Hepatocyte (in vitro differentiated cells): ENCODE results near the gene TRUB1. TPM values are rescaled to one million over a fixed set of nuclear protein-coding genes. Genes with fewer than 3 reads are reported as not detected.
"Not testable (repeated sequence)": the region's sequence is repeated elsewhere in the genome, so short reads cannot be mapped to it uniquely, and the experiment has no call there.

Source experiments
- DNase-seq: peaks from one replicate; pipeline ENCODE4 v3.0.0-alpha.2; 2016; ENCODE audit warnings: low spot score
- H2AFZ ChIP-seq: fragments of 200-600 bp; sonication (generic); 2 replicates; pipeline ENCODE4 v1.6.0; 2016; ENCODE audit warnings: antibody characterized with exemption, mild to moderate bottlenecking
- H3K27ac ChIP-seq: fragments of 200-600 bp; sonication (generic); 2 replicates; pipeline ENCODE4 v1.5.1; 2016; ENCODE audit warnings: mild to moderate bottlenecking
- H3K27me3 ChIP-seq: fragments of 200-600 bp; sonication (generic); 2 replicates; pipeline ENCODE4 v1.6.1; 2016
- H3K36me3 ChIP-seq: fragments of 200-600 bp; sonication (generic); replicated peaks from 2 replicates; pipeline ENCODE4 v1.5.1; 2016; ENCODE audit warnings: low read depth; ENCODE audit not compliant: insufficient read depth
- H3K4me1 ChIP-seq: fragments of 200-600 bp; sonication (generic); 2 replicates; pipeline ENCODE4 v1.5.1; 2016; ENCODE audit warnings: mild to moderate bottlenecking, moderate library complexity; ENCODE audit not compliant: insufficient read depth
- H3K4me2 ChIP-seq: fragments of 200-600 bp; sonication (generic); 2 replicates; pipeline ENCODE4 v1.6.0; 2016
- H3K4me3 ChIP-seq: fragments of 200-600 bp; sonication (generic); 2 replicates; pipeline ENCODE4 v1.5.1; 2016; ENCODE audit warnings: mild to moderate bottlenecking
- H3K79me2 ChIP-seq: fragments of 200-600 bp; sonication (generic); 2 replicates; pipeline ENCODE4 v1.6.0; 2017; ENCODE audit warnings: mild to moderate bottlenecking
- H3K9me2 ChIP-seq: fragments of 200-600 bp; sonication (generic); replicated peaks from 2 replicates; pipeline ENCODE4 v1.6.0; 2017; ENCODE audit warnings: mild to moderate bottlenecking; ENCODE audit not compliant: insufficient read depth
- H3K9me3 ChIP-seq: fragments of 200-600 bp; sonication (generic); 2 replicates; pipeline ENCODE4 v1.5.1; 2016; ENCODE audit warnings: low read depth, mild to moderate bottlenecking
- H4K20me1 ChIP-seq: fragments of 200-600 bp; sonication (generic); 2 replicates; pipeline ENCODE4 v1.6.0; 2016; ENCODE audit warnings: mild to moderate bottlenecking; ENCODE audit not compliant: insufficient read depth, poor library complexity, severe bottlenecking
- EZH2 ChIP-seq: fragments of 200-600 bp; sonication (generic); IDR thresholded peaks from 2 replicates; pipeline ENCODE4 v1.6.1; 2016; ENCODE audit warnings: antibody characterized with exemption, mild to moderate bottlenecking, borderline replicate concordance
- EZH2phosphoT487 ChIP-seq: fragments of 200-600 bp; sonication (generic); IDR thresholded peaks from one replicate; pipeline ENCODE4 v1.6.1; 2018; ENCODE audit warnings: antibody characterized with exemption, mild to moderate bottlenecking, low read depth, moderate library complexity; ENCODE audit not compliant: unreplicated experiment, severe bottlenecking
- WGBS: methylation state at CpG from one replicate; pipeline ENCODE4 v1.1.6; 2016; ENCODE audit warnings: low lambda C conversion rate; ENCODE audit errors: missing lambda C conversion rate; 5-methylcytosine and 5-hydroxymethylcytosine counted together
- polyA plus RNA-seq: library from polyadenylated mRNA; unstranded; fragments of >200 nt; fragmentation: Nextera tagmentation; extraction: Ambion mirVana; gene quantifications from 2 replicates; pipeline ENCODE4 v1.2.1, GENCODE V29; 2016
- total RNA-seq: library from RNA; depleted of rRNA; stranded (reverse); fragments of >200 nt; gene quantifications from 2 replicates; pipeline ENCODE4 v1.2.3, GENCODE V29; 2014
- TF ChIP-seq, protein P1 (sequence below): fragments of 200-600 bp; sonication (generic); IDR thresholded peaks from 2 replicates; pipeline ENCODE4 v1.5.1; 2016; ENCODE audit warnings: antibody characterized with exemption, mild to moderate bottlenecking; ENCODE audit not compliant: poor library complexity

TRUB1 gene
- total and polyA plus RNA-seq, 2 experiments from 2014 or later = 12.0 to 29.0 TPM

DNA sequence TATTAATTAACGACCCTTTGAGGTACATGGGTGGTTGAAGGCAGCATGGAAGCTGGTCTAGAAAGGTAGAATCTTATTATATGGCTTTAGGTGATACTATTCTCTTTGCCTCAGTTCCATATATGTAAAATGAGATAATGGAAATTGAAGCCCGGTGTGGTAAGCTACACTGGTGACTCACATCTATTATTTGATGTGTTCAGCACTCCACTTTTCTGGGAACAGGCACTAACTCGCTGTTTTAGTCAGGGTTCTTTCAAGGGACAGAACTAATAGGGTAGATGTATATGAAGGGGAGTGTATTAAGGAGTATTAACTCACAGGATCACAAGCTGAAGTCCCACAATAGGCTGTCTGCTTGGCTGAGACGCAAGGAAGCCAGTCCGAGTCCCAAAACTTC is 4.4 kb upstream of the TRUB1 start:
- H3K4me2 ChIP-seq = no peak overlapping the region
- WGBS = 85% methylated on average over 5 of the region's 5 CpGs
- TF ChIP-seq, protein P1, sequence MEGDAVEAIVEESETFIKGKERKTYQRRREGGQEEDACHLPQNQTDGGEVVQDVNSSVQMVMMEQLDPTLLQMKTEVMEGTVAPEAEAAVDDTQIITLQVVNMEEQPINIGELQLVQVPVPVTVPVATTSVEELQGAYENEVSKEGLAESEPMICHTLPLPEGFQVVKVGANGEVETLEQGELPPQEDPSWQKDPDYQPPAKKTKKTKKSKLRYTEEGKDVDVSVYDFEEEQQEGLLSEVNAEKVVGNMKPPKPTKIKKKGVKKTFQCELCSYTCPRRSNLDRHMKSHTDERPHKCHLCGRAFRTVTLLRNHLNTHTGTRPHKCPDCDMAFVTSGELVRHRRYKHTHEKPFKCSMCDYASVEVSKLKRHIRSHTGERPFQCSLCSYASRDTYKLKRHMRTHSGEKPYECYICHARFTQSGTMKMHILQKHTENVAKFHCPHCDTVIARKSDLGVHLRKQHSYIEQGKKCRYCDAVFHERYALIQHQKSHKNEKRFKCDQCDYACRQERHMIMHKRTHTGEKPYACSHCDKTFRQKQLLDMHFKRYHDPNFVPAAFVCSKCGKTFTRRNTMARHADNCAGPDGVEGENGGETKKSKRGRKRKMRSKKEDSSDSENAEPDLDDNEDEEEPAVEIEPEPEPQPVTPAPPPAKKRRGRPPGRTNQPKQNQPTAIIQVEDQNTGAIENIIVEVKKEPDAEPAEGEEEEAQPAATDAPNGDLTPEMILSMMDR = no peak
- TF ChIP-seq EZH2 (no peak), EZH2phosphoT487 (no peak)
- no peak overlapping the region for H3K4me3 ChIP-seq
- no peaks in the 10 kb centered on the region for H4K20me1 ChIP-seq
- no peaks in the 10 kb centered on the region for H3K9me3 ChIP-seq
- H2AFZ ChIP-seq = no peak overlapping the region
- H3K27me3 ChIP-seq = no peaks in the 10 kb centered on the region
- DNase-seq = no peak
- no peaks in the 10 kb centered on the region for H3K9me2 ChIP-seq
- no peaks in the 10 kb centered on the region for H3K4me1 ChIP-seq
- no peaks in the 10 kb centered on the region for H3K36me3 ChIP-seq
- H3K27ac ChIP-seq = no peak overlapping the region
- peaks cover 4% of the 10 kb centered on the region for H3K79me2 ChIP-seq

GRCh38 chr10:114933995-114934394 is 4.0 kb upstream of the TRUB1 start:
- H3K4me3 ChIP-seq, H2AFZ ChIP-seq, H3K27me3 ChIP-seq, DNase-seq, H3K9me3 ChIP-seq, H3K79me2 ChIP-seq, H4K20me1 ChIP-seq, H3K4me2 ChIP-seq, H3K4me1 ChIP-seq, H3K9me2 ChIP-seq, H3K27ac ChIP-seq, H3K36me3 ChIP-seq: not testable (repeated sequence)
- WGBS = 77% methylated on average over 3 of the region's 3 CpGs

DNA sequence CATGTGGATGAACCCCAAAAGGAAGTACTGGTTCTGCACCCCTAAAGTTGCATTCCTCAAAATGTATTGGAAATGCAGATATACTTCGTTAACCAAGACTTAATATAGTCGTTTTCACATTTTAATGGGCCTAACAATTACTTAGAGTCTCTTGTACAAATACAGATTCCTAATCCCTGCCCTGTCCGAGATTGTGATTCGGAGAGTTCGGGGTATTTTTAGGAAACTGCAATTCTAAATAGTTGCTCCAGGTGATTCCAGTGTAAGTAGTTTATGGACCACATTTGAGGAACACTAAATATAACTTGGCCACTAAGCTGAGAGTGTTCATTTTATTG is 830 bp downstream of the TRUB1 start:
- Histone ChIP-seq H3K4me2 (peak overlapping the region; percentile 93), H3K27ac (peak overlapping the region; percentile 79), H2AFZ (peak overlapping the region; percentile 78), H3K9me2 (no peaks in the 10 kb centered on the region), H3K4me3 (peak overlapping the region; percentile 71), H3K36me3 (no peaks in the 10 kb centered on the region), H3K4me1 (peaks cover 6% of the 10 kb centered on the region), H4K20me1 (no peaks in the 10 kb centered on the region), H3K27me3 (no peaks in the 10 kb centered on the region), H3K9me3 (no peaks in the 10 kb centered on the region), H3K79me2 (peaks cover 37% of the 10 kb centered on the region)
- no peak for DNase-seq
- TF ChIP-seq, protein P1 = no peak
- TF ChIP-seq EZH2phosphoT487 (no peak), EZH2 (no peak)
- 17% methylated on average over 5 of the region's 5 CpGs for WGBS

- no peaks in the 10 kb centered on the region for H4K20me1 ChIP-seq
- H3K4me2 ChIP-seq = no peak overlapping the region
- H3K27ac ChIP-seq = no peak overlapping the region
- no peaks in the 10 kb centered on the region for H3K36me3 ChIP-seq
- peaks cover 49% of the 10 kb centered on the region for H3K79me2 ChIP-seq
- H3K4me3 ChIP-seq = no peak overlapping the region
- no peak for TF ChIP-seq EZH2phosphoT487
- TF ChIP-seq EZH2 = no peak
- TF ChIP-seq, protein P1 = no peak
- no peaks in the 10 kb centered on the region for H3K27me3 ChIP-seq
- H3K9me3 ChIP-seq = no peaks in the 10 kb centered on the region
- H3K4me1 ChIP-seq = peaks cover 6% of the 10 kb centered on the region
- H2AFZ ChIP-seq = no peak overlapping the region
- WGBS = 59% methylated on average over 4 of the region's 4 CpGs
- DNase-seq = no peak
- no peaks in the 10 kb centered on the region for H3K9me2 ChIP-seq
Observed at GRCh38 chr10:114940735-114941134, 2.7 kb downstream of the TRUB1 start.
